ENCODE measurements around the gene GUCA2B.

GUCA2B gene

DNA sequence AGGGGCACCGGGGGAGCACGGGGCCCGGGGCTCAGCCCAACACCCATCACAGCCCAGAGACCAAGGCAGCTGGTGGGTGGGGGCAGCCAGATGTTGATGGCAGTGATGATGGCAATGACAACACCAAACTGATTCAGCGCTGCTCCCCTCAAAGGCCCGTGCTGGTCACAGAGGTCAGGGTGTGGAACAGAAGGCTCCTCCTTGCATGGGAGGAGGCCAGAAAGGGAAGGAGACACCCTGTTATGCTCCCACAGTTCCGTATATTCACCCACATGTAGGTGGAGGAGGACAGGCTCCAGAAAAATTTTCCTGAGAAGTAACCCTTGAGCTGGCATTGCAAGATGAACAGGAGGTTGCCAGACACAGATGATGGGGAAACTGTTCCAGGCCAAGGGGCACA lies 414 bp downstream of the GUCA2B start:
- no peak for DNase-seq
- ATAC-seq = no peak
- Mint-ChIP-seq H3K4me1 (peaks cover 9% of the 10 kb centered on the region), H3K9me3 (no peaks in the 10 kb centered on the region), H3K4me3 (no peak overlapping the region), H3K27me3 (peaks cover 10% of the 10 kb centered on the region), H3K27ac (no peak overlapping the region)

- DNase-seq (no peak), ATAC-seq (no peak)
- Mint-ChIP-seq H3K27ac (no peak overlapping the region), H3K27me3 (peaks cover 17% of the 10 kb centered on the region), H3K9me3 (no peaks in the 10 kb centered on the region), H3K4me3 (no peak overlapping the region), H3K4me1 (peaks cover 9% of the 10 kb centered on the region)
These were observed 1.5 kb downstream of the GUCA2B start for GRCh38 chr1:42154685-42155084.

GRCh38 chr1:42155362-42155761 lies 2.2 kb downstream of the GUCA2B start:
- H3K4me3 Mint-ChIP-seq = no peak overlapping the region
- peaks cover 18% of the 10 kb centered on the region for H3K27me3 Mint-ChIP-seq
- peaks cover 9% of the 10 kb centered on the region for H3K4me1 Mint-ChIP-seq
- H3K9me3 Mint-ChIP-seq = peaks cover under 1 to 2% of the 10 kb centered on the region in 2 donors
- ATAC-seq (no peak), DNase-seq (no peak)
- H3K27ac Mint-ChIP-seq = no peak overlapping the region

- Mint-ChIP-seq H3K27me3 (peaks cover 24% of the 10 kb centered on the region), H3K4me1 (peaks cover 9% of the 10 kb centered on the region), H3K27ac (no peak overlapping the region), H3K4me3 (peak overlapping the region in 1 of 2 donors; percentile 9), H3K9me3 (peaks cover 6 to 18% of the 10 kb centered on the region in 2 donors)
- no peak for DNase-seq
- ATAC-seq = peak; percentile 33
These were observed 4.5 kb downstream of the GUCA2B start for GRCh38 chr1:42157667-42158066.

DNA sequence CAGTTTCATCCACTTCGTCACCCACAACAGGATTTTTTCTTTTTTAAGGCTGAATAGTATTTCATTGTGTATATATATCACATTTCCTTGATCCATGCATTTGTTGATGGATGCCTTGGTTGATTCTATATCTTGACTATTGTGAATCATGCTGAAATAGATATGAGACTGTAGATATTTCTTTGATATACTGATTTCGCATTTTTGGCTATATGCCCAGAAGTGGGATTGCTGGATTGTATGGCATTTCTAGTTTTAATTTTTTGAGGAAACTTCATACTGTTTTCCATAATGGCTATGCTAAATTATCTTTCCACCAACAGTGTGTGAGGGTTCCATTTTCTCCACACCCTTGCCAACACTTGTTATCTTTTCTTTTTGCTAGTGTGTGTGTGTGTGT lies 5.0 kb downstream of the GUCA2B start:
- ATAC-seq = no peak

DNA sequence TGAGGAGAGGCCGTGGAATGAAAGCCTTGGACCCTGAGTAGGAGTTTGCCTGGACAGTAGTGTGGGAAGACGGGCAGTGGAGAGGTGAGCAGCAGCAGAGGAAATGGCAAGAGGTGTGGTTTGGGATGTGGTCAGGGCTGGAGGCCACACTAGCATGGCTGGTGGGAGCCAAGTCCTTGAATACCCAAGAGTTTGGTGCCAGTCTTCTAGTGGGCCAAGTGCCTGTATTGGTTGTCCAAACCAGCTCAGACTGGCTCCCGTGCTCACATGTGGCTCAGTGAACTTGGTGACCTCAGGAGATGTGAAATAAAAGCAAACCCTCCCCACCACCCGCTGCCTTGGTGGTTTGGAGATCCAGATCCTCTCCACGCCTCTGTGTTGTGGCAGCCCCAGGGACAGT lies 9.0 kb downstream of the GUCA2B start:
- peaks cover 31% of the 10 kb centered on the region for H3K27me3 Mint-ChIP-seq
- DNase-seq = no peak
- no peak for ATAC-seq
- H3K4me1 Mint-ChIP-seq = peaks cover 9% of the 10 kb centered on the region
- peaks cover 6 to 18% of the 10 kb centered on the region in 2 donors for H3K9me3 Mint-ChIP-seq
- no peak overlapping the region for H3K27ac Mint-ChIP-seq
- H3K4me3 Mint-ChIP-seq = no peak overlapping the region

More for the DNA sequence above, 5.0 kb downstream of the GUCA2B start:
- DNase-seq = no peak
- Mint-ChIP-seq H3K27ac (no peak overlapping the region), H3K27me3 (peaks cover 25% of the 10 kb centered on the region), H3K9me3 (peaks cover 6 to 18% of the 10 kb centered on the region in 2 donors), H3K4me3 (no peak overlapping the region), H3K4me1 (peaks cover 9% of the 10 kb centered on the region)

DNA sequence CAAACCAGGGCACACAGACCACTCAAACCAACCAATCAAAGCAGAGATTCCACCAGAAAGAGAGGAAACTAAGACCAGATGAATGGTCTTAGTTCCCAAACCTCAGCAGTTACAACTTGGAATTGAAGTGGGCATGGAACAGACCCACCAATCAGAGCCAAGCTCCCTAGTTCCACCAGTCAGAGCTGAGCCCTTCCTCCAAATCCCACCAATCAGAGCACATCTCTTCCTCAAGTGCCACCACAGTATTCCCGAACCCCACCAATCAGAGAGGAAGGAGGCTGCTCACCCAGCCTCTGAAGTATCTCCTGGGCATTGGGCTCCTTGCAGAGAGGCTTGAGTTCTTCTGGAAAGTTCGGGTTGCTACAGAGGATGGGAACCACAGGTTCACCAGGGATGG lies 9.9 kb downstream of the GUCA2B start:
- H3K27ac Mint-ChIP-seq = no peak overlapping the region
- no peak overlapping the region for H3K4me3 Mint-ChIP-seq
- ATAC-seq (no peak), DNase-seq (no peak)
- peaks cover under 1% of the 10 kb centered on the region for H3K4me1 Mint-ChIP-seq
- H3K9me3 Mint-ChIP-seq = peaks cover 6 to 18% of the 10 kb centered on the region in 2 donors
- peaks cover 31% of the 10 kb centered on the region for H3K27me3 Mint-ChIP-seq

DNA sequence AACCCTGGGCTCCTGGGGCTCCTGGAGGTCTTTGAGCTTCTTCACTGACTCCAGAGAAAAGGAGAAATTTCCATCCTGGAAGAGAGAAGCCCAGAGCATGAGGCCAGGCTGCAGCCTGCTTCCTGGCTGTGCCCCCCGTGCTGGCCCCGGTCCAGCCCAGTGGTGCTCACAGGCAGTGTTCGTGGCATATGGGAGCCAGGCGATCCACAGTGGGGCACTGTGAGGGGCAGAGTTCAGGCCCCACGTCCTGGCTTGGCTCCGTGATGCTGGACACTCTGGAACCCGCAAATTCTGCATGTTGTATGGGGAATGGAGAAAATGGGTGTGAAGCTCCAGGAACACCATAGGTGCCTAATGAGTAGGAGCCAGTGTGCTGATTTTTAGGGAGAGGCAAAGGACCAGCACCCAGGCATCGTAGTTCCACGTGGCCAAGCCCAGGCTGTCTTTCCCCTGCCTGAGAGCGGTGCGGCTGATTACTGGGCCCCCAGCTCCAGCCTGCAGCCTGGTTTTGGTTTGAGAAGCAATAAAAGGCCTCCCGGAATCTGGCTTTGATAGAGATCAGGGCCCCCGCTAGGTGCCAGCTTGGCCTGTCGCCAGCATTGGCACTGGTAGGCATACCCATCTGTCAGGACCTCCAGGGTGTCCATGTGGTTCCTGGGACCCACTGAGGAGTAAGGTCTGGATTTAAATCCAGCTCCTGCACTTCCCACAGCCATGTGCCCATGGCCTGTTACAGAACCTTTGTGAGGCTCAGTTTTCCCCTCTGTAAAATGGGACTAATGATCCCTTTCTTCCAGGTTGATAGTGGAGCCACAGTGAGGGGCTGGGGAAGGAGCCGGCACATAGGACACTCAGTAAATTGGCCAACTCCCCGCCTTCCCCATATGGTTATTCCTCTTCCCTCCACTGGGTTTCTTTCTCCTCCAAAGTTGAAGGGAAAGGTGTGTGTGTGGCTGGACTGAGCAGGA lies 10.6 kb downstream of the GUCA2B start:
- Mint-ChIP-seq H3K4me3 (no peak overlapping the region), H3K9me3 (peaks cover 6 to 18% of the 10 kb centered on the region in 2 donors), H3K27me3 (peaks cover 31% of the 10 kb centered on the region), H3K4me1 (no peaks in the 10 kb centered on the region), H3K27ac (no peak overlapping the region)
- ATAC-seq = no peak
- DNase-seq = no peak

DNA sequence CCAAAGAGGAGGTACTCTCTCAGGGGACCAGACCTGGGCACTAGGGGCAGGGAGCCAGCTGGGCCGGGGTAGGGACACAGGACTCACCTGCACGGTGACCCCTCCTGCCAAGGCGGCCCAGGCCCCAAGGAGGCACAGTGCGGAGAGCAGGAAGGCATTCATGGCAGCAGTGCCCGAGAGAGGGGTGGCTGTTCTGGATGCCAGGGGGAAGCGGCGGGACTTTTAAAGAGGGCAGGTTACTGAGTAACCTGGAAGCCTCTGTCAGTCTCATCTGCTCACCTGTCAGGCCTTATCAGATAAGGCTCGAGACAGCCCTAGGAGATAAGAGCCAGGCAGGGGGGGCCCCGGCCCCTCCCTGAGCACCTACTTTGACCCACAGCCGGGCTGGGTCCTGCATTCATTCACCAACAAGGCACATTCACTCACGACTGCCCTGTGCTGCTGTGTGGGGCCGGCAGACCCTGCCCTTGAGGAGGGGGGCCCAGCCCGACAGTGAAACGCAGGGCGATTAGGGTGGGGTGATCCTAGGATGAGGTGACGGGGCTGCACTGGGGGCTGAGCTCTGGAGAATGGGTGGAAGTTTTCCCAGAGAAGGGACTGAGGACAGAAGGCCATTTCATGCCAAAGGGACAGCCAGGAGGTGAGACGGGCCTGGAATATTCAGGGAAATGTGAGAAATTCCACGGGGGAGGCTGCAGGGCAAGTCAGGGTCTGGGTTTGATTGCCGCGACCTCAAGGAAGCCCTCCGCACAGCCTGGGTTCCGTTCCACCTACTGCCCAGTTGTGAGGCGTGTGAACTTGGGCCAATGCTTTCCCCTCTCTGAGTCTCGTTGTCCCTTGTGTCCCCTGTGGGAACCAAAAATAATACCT lies 11.6 kb downstream of the GUCA2B start, which contains the start of gene GUCA2A:
Gene GUCA2A (minus strand): TSS at position 195 of the 870 bp plus-strand sequence. CDS start 33 bp downstream, at position 162.
- peaks cover 6 to 18% of the 10 kb centered on the region in 2 donors for H3K9me3 Mint-ChIP-seq
- no peak for DNase-seq
- no peaks in the 10 kb centered on the region for H3K4me1 Mint-ChIP-seq
- no peak within 1 kb of the TSS for H3K4me3 Mint-ChIP-seq
- no peak within 1 kb of the TSS for H3K27ac Mint-ChIP-seq
- peaks cover 23% of the 10 kb centered on the region for H3K27me3 Mint-ChIP-seq
- no peak for ATAC-seq

DNA sequence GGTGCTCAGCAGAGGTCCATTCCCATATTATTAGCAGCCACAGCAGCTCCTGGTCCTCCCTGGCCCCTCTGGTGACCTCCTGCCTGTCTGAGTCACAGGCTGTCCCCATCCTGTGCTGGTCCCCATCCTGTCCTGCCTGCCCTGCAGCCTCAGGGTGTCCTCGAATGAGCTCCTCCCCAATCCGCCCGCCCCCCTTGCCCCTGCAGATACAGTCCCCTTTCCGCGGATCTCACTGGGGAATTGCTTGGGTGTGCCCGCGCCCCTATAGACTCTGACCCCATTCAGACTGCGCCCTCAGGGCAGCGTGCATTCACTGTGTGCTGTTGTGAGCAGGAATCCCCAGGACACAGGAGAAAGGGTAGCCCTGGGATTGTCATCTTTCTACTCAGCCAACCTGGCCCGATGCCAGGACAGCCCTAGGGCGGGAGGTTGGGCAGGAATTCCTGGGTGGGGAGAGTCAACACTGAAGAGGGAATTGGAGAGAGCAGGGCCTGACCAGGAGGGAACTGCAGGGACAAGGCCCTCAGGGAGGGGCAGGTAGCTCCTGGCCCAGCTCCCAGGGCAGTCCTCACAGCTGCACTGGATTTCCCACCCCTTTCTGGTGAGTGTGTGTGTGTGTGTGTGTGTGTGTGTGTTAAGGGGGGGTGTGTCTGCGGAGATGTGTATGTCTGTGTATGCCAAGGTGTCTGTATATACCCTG lies 12.5 kb downstream of the GUCA2B start:
- no peak overlapping the region for H3K4me3 Mint-ChIP-seq
- peaks cover 19% of the 10 kb centered on the region for H3K27me3 Mint-ChIP-seq
- no peak overlapping the region for H3K27ac Mint-ChIP-seq
- no peaks in the 10 kb centered on the region for H3K4me1 Mint-ChIP-seq
- ATAC-seq (no peak), DNase-seq (no peak)
- H3K9me3 Mint-ChIP-seq = peaks cover 3 to 14% of the 10 kb centered on the region in 2 donors

GRCh38 chr1:42167611-42168390 lies 14.6 kb downstream of the GUCA2B start:
- Mint-ChIP-seq H3K27ac (peak overlapping the region in 1 of 2 donors; percentile 23), H3K9me3 (no peaks in the 10 kb centered on the region), H3K4me3 (no peak overlapping the region), H3K27me3 (peaks cover 7% of the 10 kb centered on the region), H3K4me1 (peaks cover 10% of the 10 kb centered on the region)
- no peak for DNase-seq
- ATAC-seq = no peak

- DNase-seq (no peak), ATAC-seq (no peak)
- Mint-ChIP-seq H3K27me3 (peaks cover 4% of the 10 kb centered on the region), H3K9me3 (no peaks in the 10 kb centered on the region), H3K4me1 (peaks cover 10% of the 10 kb centered on the region), H3K4me3 (no peak overlapping the region), H3K27ac (peak overlapping the region in 1 of 2 donors; percentile 45)
These were observed 15.1 kb downstream of the GUCA2B start for GRCh38 chr1:42168391-42168670.

DNA sequence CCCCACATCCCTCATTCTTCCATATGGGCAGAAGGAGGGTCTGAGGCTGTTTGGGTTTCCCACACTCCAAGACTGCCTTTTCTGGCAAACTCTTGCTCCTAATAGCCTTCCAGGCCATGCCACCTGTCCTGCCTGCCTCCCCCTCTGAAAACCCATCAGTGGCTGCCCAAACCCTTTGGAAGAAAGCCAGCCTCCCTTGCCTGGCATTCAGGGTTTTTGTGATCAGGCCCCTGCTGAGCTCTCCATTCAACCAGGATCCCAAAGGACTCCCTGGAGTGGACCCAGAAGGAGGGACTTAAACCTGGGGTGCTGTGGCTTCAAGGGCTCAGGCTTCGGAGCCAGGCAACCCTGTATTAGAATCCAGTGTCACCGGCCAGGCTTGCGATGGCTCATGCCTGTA lies 15.6 kb downstream of the GUCA2B start:
- DNase-seq (no peak), ATAC-seq (no peak)
- H3K27me3 Mint-ChIP-seq = no peaks in the 10 kb centered on the region
- no peak overlapping the region for H3K27ac Mint-ChIP-seq
- no peaks in the 10 kb centered on the region for H3K9me3 Mint-ChIP-seq
- H3K4me3 Mint-ChIP-seq = no peak overlapping the region
- H3K4me1 Mint-ChIP-seq = peaks cover 10% of the 10 kb centered on the region

GRCh38 chr1:42170779-42171621 lies 17.8 kb downstream of the GUCA2B start:
- Mint-ChIP-seq H3K9me3 (no peaks in the 10 kb centered on the region), H3K27ac (peak overlapping the region in 1 of 2 donors; percentile 37), H3K4me1 (peaks cover 10% of the 10 kb centered on the region), H3K27me3 (no peaks in the 10 kb centered on the region), H3K4me3 (no peak overlapping the region)
- ATAC-seq (no peak), DNase-seq (no peak)

All from stimulated activated naive CD8-positive, alpha-beta T cell treated with anti-CD3 and anti-CD28 coated beads, Interleukin-15, amount 100 ng/mL, for 72 hours (primary cell).